ENCODE measurements around the gene CLINT1. TPM values are rescaled to one million over a fixed set of nuclear protein-coding genes. Genes with fewer than 3 reads are reported as not detected.

CLINT1 gene
- total and polyA plus RNA-seq, 9 of the 15 experiments (the other 6 are each of a cell fraction or from before 2014, with no cell fraction given): 23.6 to 125 (median 71.4) TPM

DNA sequence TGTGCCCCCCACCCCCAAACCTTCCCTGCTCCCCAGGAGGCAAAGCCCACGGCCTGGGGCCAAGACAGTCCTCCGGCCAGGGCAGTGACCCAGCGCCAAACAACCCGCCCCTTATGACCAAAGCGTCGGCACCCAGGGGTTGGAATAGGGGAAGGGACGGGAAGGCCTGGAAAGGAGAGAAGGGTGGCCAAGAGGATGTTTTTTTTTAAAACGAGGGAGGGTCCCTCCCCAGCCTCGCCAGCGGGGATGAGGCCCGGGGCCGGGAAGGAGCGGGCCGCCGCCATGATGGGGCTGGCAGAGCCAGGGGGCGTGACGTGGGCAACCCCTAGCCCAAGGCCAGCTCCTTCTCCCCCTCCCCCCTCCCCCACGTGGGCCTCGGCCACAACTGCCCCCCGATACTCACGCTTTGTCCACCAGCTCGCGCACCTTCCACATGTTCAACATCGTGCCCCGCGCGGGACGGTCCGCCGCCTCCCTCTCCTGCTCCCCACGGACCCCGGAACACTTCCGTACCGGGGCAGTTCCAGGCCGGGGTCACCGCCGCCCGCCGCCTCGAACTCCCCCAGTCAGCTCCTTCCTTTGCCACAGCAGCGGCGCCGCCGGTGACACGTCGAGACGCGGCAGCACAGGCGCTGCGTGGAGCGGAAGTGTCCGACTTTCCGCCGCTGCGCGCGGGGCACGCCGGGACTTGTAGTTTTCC is at the start of gene CLINT1 (continued):
- TF ChIP-seq SLC30A9 (CRISPR knock-in tag; IDR thresholded peaks at IDR 0.05) (no peak), PHF20 (IDR thresholded peaks at IDR 0.05; ENCODE audit: partially characterized antibody) (peak; percentile 80), ZNF232 (CRISPR knock-in tag; IDR thresholded peaks at IDR 0.05) (no peak), BRD4 (IDR thresholded peaks at IDR 0.05) (peak; percentile 88), ZBTB8A (IDR thresholded peaks at IDR 0.05; ENCODE audit: partially characterized antibody) (no peak), RAD51 (IDR thresholded peaks at IDR 0.05; ENCODE audit: borderline replicate concordance, low read depth) (no peak), ZNF253 (CRISPR knock-in tag; conservative IDR thresholded peaks at IDR 0.05) (no peak), HMG20A (CRISPR knock-in tag; conservative IDR thresholded peaks at IDR 0.05) (no peak), POLR2AphosphoS5 (IDR thresholded peaks at IDR 0.05; ENCODE audit: control insufficient read depth, insufficient read depth, low read depth, low read length) (peak; percentile 70), SREBF2 (CRISPR knock-in tag; IDR thresholded peaks at IDR 0.05) (no peak), NFATC3 (IDR thresholded peaks at IDR 0.05) (no peak), FOXA1 (IDR thresholded peaks at IDR 0.05; ENCODE audit: borderline replicate concordance) (no peak), POU5F1 (IDR thresholded peaks at IDR 0.05; ENCODE audit: borderline replicate concordance, low read depth, low read length, partially characterized antibody) (peak; percentile 58), SNIP1 (IDR thresholded peaks at IDR 0.05; ENCODE audit: low read depth) (no peak), ASH1L (IDR thresholded peaks at IDR 0.05; ENCODE audit: borderline replicate concordance, low read depth, partially characterized antibody) (no peak)
- TF ChIP-seq, protein P1, sequence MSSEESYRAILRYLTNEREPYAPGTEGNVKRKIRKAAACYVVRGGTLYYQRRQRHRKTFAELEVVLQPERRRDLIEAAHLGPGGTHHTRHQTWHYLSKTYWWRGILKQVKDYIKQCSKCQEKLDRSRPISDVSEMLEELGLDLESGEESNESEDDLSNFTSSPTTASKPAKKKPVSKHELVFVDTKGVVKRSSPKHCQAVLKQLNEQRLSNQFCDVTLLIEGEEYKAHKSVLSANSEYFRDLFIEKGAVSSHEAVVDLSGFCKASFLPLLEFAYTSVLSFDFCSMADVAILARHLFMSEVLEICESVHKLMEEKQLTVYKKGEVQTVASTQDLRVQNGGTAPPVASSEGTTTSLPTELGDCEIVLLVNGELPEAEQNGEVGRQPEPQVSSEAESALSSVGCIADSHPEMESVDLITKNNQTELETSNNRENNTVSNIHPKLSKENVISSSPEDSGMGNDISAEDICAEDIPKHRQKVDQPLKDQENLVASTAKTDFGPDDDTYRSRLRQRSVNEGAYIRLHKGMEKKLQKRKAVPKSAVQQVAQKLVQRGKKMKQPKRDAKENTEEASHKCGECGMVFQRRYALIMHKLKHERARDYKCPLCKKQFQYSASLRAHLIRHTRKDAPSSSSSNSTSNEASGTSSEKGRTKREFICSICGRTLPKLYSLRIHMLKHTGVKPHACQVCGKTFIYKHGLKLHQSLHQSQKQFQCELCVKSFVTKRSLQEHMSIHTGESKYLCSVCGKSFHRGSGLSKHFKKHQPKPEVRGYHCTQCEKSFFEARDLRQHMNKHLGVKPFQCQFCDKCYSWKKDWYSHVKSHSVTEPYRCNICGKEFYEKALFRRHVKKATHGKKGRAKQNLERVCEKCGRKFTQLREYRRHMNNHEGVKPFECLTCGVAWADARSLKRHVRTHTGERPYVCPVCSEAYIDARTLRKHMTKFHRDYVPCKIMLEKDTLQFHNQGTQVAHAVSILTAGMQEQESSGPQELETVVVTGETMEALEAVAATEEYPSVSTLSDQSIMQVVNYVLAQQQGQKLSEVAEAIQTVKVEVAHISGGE (CRISPR knock-in tag; IDR thresholded peaks at IDR 0.05): peak in 1 of 3 experiments; percentile 90; a peak in 2 of 6 replicates
- TF ChIP-seq, protein P2, sequence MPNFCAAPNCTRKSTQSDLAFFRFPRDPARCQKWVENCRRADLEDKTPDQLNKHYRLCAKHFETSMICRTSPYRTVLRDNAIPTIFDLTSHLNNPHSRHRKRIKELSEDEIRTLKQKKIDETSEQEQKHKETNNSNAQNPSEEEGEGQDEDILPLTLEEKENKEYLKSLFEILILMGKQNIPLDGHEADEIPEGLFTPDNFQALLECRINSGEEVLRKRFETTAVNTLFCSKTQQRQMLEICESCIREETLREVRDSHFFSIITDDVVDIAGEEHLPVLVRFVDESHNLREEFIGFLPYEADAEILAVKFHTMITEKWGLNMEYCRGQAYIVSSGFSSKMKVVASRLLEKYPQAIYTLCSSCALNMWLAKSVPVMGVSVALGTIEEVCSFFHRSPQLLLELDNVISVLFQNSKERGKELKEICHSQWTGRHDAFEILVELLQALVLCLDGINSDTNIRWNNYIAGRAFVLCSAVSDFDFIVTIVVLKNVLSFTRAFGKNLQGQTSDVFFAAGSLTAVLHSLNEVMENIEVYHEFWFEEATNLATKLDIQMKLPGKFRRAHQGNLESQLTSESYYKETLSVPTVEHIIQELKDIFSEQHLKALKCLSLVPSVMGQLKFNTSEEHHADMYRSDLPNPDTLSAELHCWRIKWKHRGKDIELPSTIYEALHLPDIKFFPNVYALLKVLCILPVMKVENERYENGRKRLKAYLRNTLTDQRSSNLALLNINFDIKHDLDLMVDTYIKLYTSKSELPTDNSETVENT (CRISPR knock-in tag; IDR thresholded peaks at IDR 0.05): peak; percentile 4; the same call in 1 of the 2 replicates
- TF ChIP-seq, protein P3, sequence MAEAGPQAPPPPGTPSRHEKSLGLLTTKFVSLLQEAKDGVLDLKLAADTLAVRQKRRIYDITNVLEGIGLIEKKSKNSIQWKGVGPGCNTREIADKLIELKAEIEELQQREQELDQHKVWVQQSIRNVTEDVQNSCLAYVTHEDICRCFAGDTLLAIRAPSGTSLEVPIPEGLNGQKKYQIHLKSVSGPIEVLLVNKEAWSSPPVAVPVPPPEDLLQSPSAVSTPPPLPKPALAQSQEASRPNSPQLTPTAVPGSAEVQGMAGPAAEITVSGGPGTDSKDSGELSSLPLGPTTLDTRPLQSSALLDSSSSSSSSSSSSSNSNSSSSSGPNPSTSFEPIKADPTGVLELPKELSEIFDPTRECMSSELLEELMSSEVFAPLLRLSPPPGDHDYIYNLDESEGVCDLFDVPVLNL (CRISPR knock-in tag; IDR thresholded peaks at IDR 0.05; ENCODE audit: low read depth): no peak
- TF ChIP-seq, protein P4, sequence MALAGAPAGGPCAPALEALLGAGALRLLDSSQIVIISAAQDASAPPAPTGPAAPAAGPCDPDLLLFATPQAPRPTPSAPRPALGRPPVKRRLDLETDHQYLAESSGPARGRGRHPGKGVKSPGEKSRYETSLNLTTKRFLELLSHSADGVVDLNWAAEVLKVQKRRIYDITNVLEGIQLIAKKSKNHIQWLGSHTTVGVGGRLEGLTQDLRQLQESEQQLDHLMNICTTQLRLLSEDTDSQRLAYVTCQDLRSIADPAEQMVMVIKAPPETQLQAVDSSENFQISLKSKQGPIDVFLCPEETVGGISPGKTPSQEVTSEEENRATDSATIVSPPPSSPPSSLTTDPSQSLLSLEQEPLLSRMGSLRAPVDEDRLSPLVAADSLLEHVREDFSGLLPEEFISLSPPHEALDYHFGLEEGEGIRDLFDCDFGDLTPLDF (CRISPR knock-in tag; IDR thresholded peaks at IDR 0.05): no peak; the same call in 1 of the 2 replicates

Data from K562 (cell line).